A549 treated with Hydrocortisone at 1 μM for 4 hours (cell line): ENCODE data around the gene STAT5B. TPM values are rescaled to one million over a fixed set of nuclear protein-coding genes. Genes with fewer than 3 reads are reported as not detected.

Source experiments
- total RNA-seq: library from RNA; stranded (reverse); fragments of 200-300 nt; extraction: Qiagen RNA extraction; gene quantifications from 5 replicates; pipeline ENCODE4 v1.2.3, GENCODE V29; 2022

Gene STAT5B
- total RNA-seq, result 22.8 to 30.4 TPM (median 28.5 TPM) in 5 replicates

GRCh38 chr17:42276359-42276608, at the start of gene STAT5B:
TSS of gene STAT5B (minus strand) at chr17:42276391. CDS start at chr17:42232127, 44,264 bp downstream.

DNA sequence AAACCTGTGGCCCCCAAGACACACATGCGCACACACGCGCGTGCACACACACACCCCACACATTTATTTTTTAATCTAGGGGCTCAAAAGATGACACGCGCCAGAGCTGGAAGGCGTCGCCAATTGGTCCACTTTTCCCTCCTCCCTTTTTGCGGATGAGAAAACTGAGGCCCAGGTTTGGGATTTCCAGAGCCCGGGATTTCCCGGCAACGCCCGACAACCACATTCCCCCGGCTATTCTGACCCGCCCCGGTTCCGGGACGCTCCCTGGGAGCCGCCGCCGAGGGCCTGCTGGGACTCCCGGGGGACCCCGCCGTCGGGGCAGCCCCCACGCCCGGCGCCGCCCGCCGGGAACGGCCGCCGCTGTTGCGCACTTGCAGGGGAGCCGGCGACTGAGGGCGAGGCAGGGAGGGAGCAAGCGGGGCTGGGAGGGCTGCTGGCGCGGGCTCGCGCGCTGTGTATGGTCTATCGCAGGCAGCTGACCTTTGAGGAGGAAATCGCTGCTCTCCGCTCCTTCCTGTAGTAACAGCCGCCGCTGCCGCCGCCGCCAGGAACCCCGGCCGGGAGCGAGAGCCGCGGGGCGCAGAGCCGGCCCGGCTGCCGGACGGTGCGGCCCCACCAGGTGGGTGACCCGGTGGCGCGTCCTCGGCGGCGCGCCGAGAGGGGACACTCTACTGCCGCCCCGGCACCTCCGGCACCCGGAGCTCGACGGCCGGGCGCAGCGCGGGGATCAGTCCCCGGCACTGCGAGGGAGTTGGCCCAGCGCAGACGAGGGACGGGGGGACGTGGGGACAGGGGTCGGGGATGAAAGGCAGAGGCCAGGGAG, 12.0 kb upstream of the STAT5B start, which contains the start of gene STAT5A:
Gene STAT5A, plus strand, starts transcription at position 522 of the 826 bp plus-strand sequence. CDS start 914 bp downstream, outside the sequence.

DNA sequence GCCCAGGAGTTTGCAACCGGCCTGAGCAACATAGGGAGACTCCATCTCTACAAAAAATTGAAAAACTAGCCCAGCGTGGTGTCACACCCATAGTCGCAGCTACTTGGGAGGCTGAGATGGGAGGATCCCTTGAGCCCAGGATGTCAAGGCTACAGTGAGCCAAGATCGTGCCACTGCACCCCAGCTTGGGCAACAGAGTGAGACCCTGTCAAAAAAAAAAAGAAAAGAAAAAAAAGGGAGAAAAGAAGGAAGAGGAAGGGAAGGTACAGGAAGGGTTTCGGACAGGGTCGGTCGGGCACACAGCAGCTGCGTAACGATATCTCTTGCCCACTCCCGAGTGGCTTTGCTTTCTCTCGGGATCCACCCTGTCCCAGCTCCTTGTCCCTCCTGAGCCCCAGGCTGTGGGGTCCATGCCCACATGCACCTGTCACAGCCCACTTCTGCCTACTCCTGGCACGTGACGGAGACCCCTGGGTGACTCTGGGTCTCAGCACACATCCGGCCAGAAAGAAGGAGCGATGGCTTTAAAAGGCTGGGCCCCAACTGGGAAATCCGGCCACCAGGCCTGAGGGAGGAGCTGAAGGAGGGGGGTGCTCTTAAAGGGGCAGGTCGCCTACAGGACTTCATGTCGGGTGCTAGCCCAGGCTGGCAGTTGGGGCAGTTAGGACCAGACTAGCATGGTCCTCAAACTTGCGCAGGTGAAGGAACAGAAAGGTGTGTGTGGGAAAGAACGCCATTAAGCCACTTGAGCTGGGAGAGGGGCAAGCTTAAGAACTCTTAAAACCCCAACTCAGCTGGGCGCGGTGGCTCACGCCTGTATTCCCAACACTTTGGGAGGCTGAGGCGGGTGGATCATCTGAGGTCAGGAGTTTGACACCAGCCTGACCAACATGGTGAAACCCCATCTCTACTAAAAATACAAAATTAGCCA, 82.0 kb downstream of the STAT5B start, which contains the start of gene GHDC:
Gene GHDC, minus strand, starts transcription at position 526 of the 931 bp plus-strand sequence. CDS start 913 bp downstream, outside the sequence.

GRCh38 chr17:42184713-42185620, 91.2 kb downstream of the STAT5B start, which contains the start of gene HCRT:
TSS of gene HCRT (minus strand) at chr17:42185452. CDS start at chr17:42185365, 87 bp downstream.

GRCh38 chr17:42180922-42181850, 95.0 kb downstream of the STAT5B start, which contains the start of gene KCNH4:
TSS of gene KCNH4 (minus strand) at chr17:42181142. CDS start at chr17:42180945, 197 bp downstream.

Other genes with a start within 250 kb of the STAT5B start
- 0.53 to 0.92 TPM (median 0.73 TPM) in 5 replicates for gene C17orf113, start 225.8 kb downstream of the STAT5B start, total RNA-seq
- gene ZNF385C, start 177.9 kb downstream of the STAT5B start, total RNA-seq, result 0.12 to 0.39 TPM (median 0.30 TPM) in 5 replicates
- gene DHX58, start 163.7 kb downstream of the STAT5B start, total RNA-seq, result 0.22 to 0.62 TPM (median 0.45 TPM) in 5 replicates
- gene KAT2A, start 155.0 kb downstream of the STAT5B start, total RNA-seq, result 41.3 to 45.4 TPM (median 44.6 TPM) in 5 replicates
- gene HSPB9, start 153.6 kb downstream of the STAT5B start, total RNA-seq, result not detected in 5 replicates
- 234 to 263 TPM (median 254 TPM) in 5 replicates for gene RAB5C, start 121.4 kb downstream of the STAT5B start, total RNA-seq
- gene KCNH4, start 95.2 kb downstream of the STAT5B start, total RNA-seq, result 0.20 to 0.36 TPM (median 0.35 TPM) in 5 replicates
- gene HCRT, start 90.9 kb downstream of the STAT5B start, total RNA-seq, result 0.21 to 0.50 TPM in 2 of 5 replicates, not detected in the others
- gene GHDC, start 81.9 kb downstream of the STAT5B start, total RNA-seq, result 18.0 to 20.3 TPM (median 19.5 TPM) in 5 replicates
- gene STAT5A, start 12.1 kb upstream of the STAT5B start, total RNA-seq, result 5.7 to 7.7 TPM (median 6.3 TPM) in 5 replicates
- gene STAT3, start 112.1 kb upstream of the STAT5B start, total RNA-seq, result 68.1 to 79.3 TPM (median 71.3 TPM) in 5 replicates
- 396 to 431 TPM (median 412 TPM) in 5 replicates for gene CAVIN1, start 146.9 kb upstream of the STAT5B start, total RNA-seq
- 33.7 to 43.0 TPM (median 36.3 TPM) in 5 replicates for gene ATP6V0A1, start 182.5 kb upstream of the STAT5B start, total RNA-seq